DND-41 (cell line): ENCODE measurements around the gene WNT2.

Experiments used
- CTCF ChIP-seq: IDR thresholded peaks from 2 replicates; pipeline ENCODE4 v1.5.1; 2012; ENCODE audit warnings: borderline replicate concordance, low read length, moderate library complexity, mild to moderate bottlenecking; ENCODE audit not compliant: poor library complexity, severe bottlenecking; ENCODE audit errors: extremely low read depth
- EZH2 ChIP-seq: IDR thresholded peaks from 3 replicates; pipeline ENCODE4 v1.6.1; 2012; ENCODE audit warnings: borderline replicate concordance, low read depth, mild to moderate bottlenecking, moderate library complexity, low read length, inconsistent platforms; ENCODE audit not compliant: severe bottlenecking

GRCh38 chr7:117281562-117281961, 41.3 kb downstream of the WNT2 start:
- TF ChIP-seq CTCF (no peak), EZH2 (no peak)
